GM21381 (cell line): Measurements from ENCODE around the gene MX2.

Source experiments
- ATAC-seq: cut with Tn5 transposase; IDR thresholded peaks from one replicate; pipeline ENCODE4 v1.9.1; 2021; ENCODE audit warnings: mild to moderate bottlenecking, moderate library complexity; ENCODE audit not compliant: unreplicated experiment

Gene MX2

GRCh38 chr21:41378849-41379248, 17.0 kb downstream of the MX2 start:
- ATAC-seq, result no peak

GRCh38 chr21:41379901-41380300, 18.1 kb downstream of the MX2 start:
- no peak for ATAC-seq

GRCh38 chr21:41381731-41382130, 19.9 kb downstream of the MX2 start:
- no peak for ATAC-seq

- no peak for ATAC-seq
Observed at GRCh38 chr21:41387042-41387819, 25.4 kb downstream of the MX2 start.

- no peak for ATAC-seq
Observed at GRCh38 chr21:41387824-41388223, 26.0 kb downstream of the MX2 start.

- no peak for ATAC-seq
Observed at GRCh38 chr21:41388259-41388658, 26.4 kb downstream of the MX2 start.

GRCh38 chr21:41390043-41390639, 28.3 kb downstream of the MX2 start:
- ATAC-seq, result no peak

GRCh38 chr21:41393876-41394465, 32.1 kb downstream of the MX2 start:
- ATAC-seq, result no peak

GRCh38 chr21:41396558-41397075, 34.8 kb downstream of the MX2 start:
- no peak for ATAC-seq

- no peak for ATAC-seq
Observed at GRCh38 chr21:41397471-41397891, 35.7 kb downstream of the MX2 start.

GRCh38 chr21:41398251-41398650, 36.4 kb downstream of the MX2 start:
- no peak for ATAC-seq

- ATAC-seq, result no peak
Observed at GRCh38 chr21:41398831-41399230, 37.0 kb downstream of the MX2 start.

- ATAC-seq, result no peak
Observed at GRCh38 chr21:41399246-41399800, 37.5 kb downstream of the MX2 start.

- ATAC-seq, result no peak
Observed at GRCh38 chr21:41402231-41402630, 40.4 kb downstream of the MX2 start.

- no peak for ATAC-seq
Observed at GRCh38 chr21:41402796-41403195, 41.0 kb downstream of the MX2 start.

GRCh38 chr21:41403331-41403730, 41.5 kb downstream of the MX2 start:
- no peak for ATAC-seq

- no peak for ATAC-seq
Observed at GRCh38 chr21:41403966-41404365, 42.1 kb downstream of the MX2 start.

GRCh38 chr21:41405321-41405720, 43.5 kb downstream of the MX2 start:
- ATAC-seq, result no peak

- no peak for ATAC-seq
Observed at GRCh38 chr21:41406340-41406739, 44.5 kb downstream of the MX2 start.

- no peak for ATAC-seq
Observed at GRCh38 chr21:41407541-41408460, 46.0 kb downstream of the MX2 start.

GRCh38 chr21:41410361-41410760, 48.5 kb downstream of the MX2 start:
- no peak for ATAC-seq
